HepG2 (cell line): ENCODE results near the gene TRAPPC4. TPM values are rescaled to one million over a fixed set of nuclear protein-coding genes. Genes with fewer than 3 reads are reported as not detected.

Experiments
- ASH2L ChIP-seq: fragments of 300-600, 200-600 bp; sonication (generic); IDR thresholded peaks from 2 replicates; pipeline ENCODE4 v1.7.0; 2017; ENCODE audit warnings: low read depth, mild to moderate bottlenecking, moderate library complexity, mixed read lengths, low read length; ENCODE audit not compliant: insufficient read length
- CHD4 ChIP-seq: fragments of 200-600 bp; sonication (generic); IDR thresholded peaks from 2 replicates; pipeline ENCODE4 v1.7.0; 2017; ENCODE audit warnings: mild to moderate bottlenecking, low read length, borderline replicate concordance
- ERF ChIP-seq: IDR thresholded peaks from 2 replicates; pipeline ENCODE4 v1.6.1; 2018; ENCODE audit warnings: missing biosample characterization, missing genetic modification reagents
- HNF4G ChIP-seq, 2 experiments: sonication (generic) in 1 of 2; formaldehyde crosslinking in 1 of 2; IDR thresholded peaks; 2 replicates each; pipeline versions ENCODE4 v1.4.0 to v1.6.1; 2011 to 2020; ENCODE audit warnings: borderline replicate concordance in 2 of 2, low read depth in 2 of 2, mild to moderate bottlenecking in 2 of 2, low read length in 1 of 2, missing genetic modification reagents in 1 of 2, moderate library complexity in 1 of 2
- HOXA5 ChIP-seq: sonication (generic); formaldehyde crosslinking; IDR thresholded peaks from 2 replicates; pipeline ENCODE4 v1.4.0; 2020; ENCODE audit warnings: missing genetic modification reagents
- MAZ ChIP-seq, 2 experiments: sonication (generic) in 1 of 2; formaldehyde crosslinking in 1 of 2; IDR thresholded peaks; 2 replicates each; pipeline versions ENCODE4 v1.5.0 to v1.6.1; 2012 to 2020; ENCODE audit warnings: low read depth in 2 of 2, mild to moderate bottlenecking in 2 of 2, borderline replicate concordance in 1 of 2, improper control_type of control experiment in 1 of 2, low read length in 1 of 2, missing genetic modification reagents in 1 of 2, moderate library complexity in 1 of 2
- NCOA1 ChIP-seq: sonication (generic); formaldehyde crosslinking; IDR thresholded peaks from 2 replicates; pipeline ENCODE4 v1.9.0; 2021; ENCODE audit warnings: missing genetic modification reagents
- NCOR1 ChIP-seq: fragments of 200-600 bp; sonication (generic); IDR thresholded peaks from 2 replicates; pipeline ENCODE4 v1.7.0; 2017; ENCODE audit warnings: antibody characterized with exemption, low read length, borderline replicate concordance
- NRL ChIP-seq: sonication (generic); formaldehyde crosslinking; IDR thresholded peaks from 2 replicates; pipeline ENCODE4 v1.5.0; 2020; ENCODE audit warnings: missing genetic modification reagents, mild to moderate bottlenecking, moderate library complexity, borderline replicate concordance
- SMYD3 ChIP-seq: sonication (generic); formaldehyde crosslinking; IDR thresholded peaks from 2 replicates; pipeline ENCODE4 v1.8.1; 2023; ENCODE audit warnings: mild to moderate bottlenecking, missing genetic modification reagents
- TP53 ChIP-seq: sonication (generic); formaldehyde crosslinking; conservative IDR thresholded peaks from 2 replicates; pipeline ENCODE4 v1.4.0; 2020; ENCODE audit warnings: missing genetic modification reagents
- ZFP36L1 ChIP-seq: sonication (generic); formaldehyde crosslinking; IDR thresholded peaks from 2 replicates; pipeline ENCODE4 v1.8.0; 2022; ENCODE audit warnings: mild to moderate bottlenecking, missing genetic modification reagents, moderate library complexity
- ZNF329 ChIP-seq: sonication (generic); formaldehyde crosslinking; IDR thresholded peaks from 2 replicates; pipeline ENCODE4 v1.9.0; 2021; ENCODE audit warnings: low read depth, mild to moderate bottlenecking, missing genetic modification reagents
- ZNF780A ChIP-seq: sonication (generic); formaldehyde crosslinking; IDR thresholded peaks from 2 replicates; pipeline ENCODE4 v1.8.0; 2022; ENCODE audit warnings: mild to moderate bottlenecking, missing genetic modification reagents, moderate library complexity
- polyA plus RNA-seq, 8 experiments: library from polyadenylated mRNA; depleted of rRNA in 3 of 8; stranded (reverse) in 7 of 8; unstranded in 1 of 8; fragments of >200 nt; fragmentation: Illumina TruSeq in 4 of 8; extraction: Trizol in 4 of 8; gene quantifications; 2 replicates each; pipeline versions ENCODE4 v1.2.1 to v1.2.3, GENCODE V29; 2011 to 2016; ENCODE audit warnings: low read depth in 4 of 8, missing spikeins in 1 of 8, mixed read lengths in 1 of 8; ENCODE audit not compliant: insufficient read depth in 1 of 8
- total RNA-seq, 5 experiments: library from RNA; depleted of rRNA; stranded (reverse); fragments of >200 nt; fragmentation: Illumina TruSeq; extraction: Trizol; gene quantifications; 2 replicates each; pipeline ENCODE4 v1.2.3, GENCODE V29; 2016; ENCODE audit warnings: low read depth in 1 of 5
- TF ChIP-seq, protein P1 (sequence below): sonication (generic); formaldehyde crosslinking; IDR thresholded peaks from 2 replicates; pipeline ENCODE4 v1.5.0; 2020; ENCODE audit warnings: mild to moderate bottlenecking, missing genetic modification reagents, moderate library complexity
- TF ChIP-seq, protein P2 (sequence below): sonication (generic); formaldehyde crosslinking; IDR thresholded peaks from 2 replicates; pipeline ENCODE4 v1.5.1; 2020; ENCODE audit warnings: missing genetic modification reagents, mild to moderate bottlenecking, borderline replicate concordance
- TF ChIP-seq, protein P3 (sequence below): IDR thresholded peaks from 2 replicates; pipeline ENCODE4 v1.6.1; 2016; ENCODE audit warnings: low read depth
- TF ChIP-seq, protein P4 (sequence below): IDR thresholded peaks from 2 replicates; pipeline ENCODE4 v1.6.1; 2016; ENCODE audit warnings: missing compliant biosample characterization, missing genetic modification reagents, borderline replicate concordance

TRAPPC4 gene
- total and polyA plus RNA-seq, 2 of the 13 experiments (the other 11 are each of a cell fraction or from before 2014, with no cell fraction given) = 97.4 to 140 TPM

DNA sequence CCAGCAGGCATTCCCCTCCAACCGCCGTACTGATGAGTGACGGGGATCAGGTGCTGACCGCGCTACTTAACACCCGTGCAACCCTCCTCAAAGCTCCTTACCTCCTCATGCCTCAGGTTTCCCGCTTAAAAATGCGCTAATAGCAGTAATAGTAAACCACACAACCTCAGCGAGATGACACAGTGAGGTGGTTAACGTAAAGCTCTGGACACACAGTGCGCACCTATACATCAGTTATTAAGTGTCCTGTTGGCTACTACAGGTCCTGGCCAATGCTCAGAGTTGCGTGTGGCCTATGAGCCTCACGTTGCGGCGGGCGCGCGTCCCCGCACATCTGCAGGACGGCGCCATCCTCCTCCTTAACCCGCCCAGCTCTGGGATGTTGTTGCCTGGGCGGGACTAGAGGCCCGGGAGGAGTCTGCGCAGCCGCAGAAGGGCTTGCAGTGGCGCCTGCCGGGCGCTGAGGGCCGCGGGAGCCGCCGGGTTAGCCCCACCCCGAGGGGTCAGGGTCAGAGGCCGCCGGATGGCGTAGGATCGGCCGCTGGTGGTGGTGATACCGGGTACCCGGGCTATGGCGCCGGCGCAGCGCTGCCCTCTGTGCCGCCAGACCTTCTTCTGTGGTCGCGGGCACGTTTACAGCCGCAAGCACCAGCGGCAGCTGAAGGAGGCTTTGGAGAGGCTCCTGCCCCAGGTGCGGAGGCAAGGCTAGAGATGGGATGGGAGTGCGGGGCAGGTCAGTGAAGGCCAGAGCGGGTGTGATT is 20.8 kb upstream of the TRAPPC4 start, which contains the start of gene CENATAC (continued):
- TF ChIP-seq, protein P1, sequence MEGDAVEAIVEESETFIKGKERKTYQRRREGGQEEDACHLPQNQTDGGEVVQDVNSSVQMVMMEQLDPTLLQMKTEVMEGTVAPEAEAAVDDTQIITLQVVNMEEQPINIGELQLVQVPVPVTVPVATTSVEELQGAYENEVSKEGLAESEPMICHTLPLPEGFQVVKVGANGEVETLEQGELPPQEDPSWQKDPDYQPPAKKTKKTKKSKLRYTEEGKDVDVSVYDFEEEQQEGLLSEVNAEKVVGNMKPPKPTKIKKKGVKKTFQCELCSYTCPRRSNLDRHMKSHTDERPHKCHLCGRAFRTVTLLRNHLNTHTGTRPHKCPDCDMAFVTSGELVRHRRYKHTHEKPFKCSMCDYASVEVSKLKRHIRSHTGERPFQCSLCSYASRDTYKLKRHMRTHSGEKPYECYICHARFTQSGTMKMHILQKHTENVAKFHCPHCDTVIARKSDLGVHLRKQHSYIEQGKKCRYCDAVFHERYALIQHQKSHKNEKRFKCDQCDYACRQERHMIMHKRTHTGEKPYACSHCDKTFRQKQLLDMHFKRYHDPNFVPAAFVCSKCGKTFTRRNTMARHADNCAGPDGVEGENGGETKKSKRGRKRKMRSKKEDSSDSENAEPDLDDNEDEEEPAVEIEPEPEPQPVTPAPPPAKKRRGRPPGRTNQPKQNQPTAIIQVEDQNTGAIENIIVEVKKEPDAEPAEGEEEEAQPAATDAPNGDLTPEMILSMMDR = no peak
- TF ChIP-seq NRL (CRISPR knock-in tag) (peak; percentile 39; the same call in 1 of the 2 replicates), TP53 (CRISPR knock-in tag) (no peak), HOXA5 (CRISPR knock-in tag) (0 out of 2 replicates have a peak, but pooled peaks have one; percentile 18), SMYD3 (CRISPR knock-in tag) (no peak), ZNF780A (CRISPR knock-in tag) (peak; percentile 19; the same call in 1 of the 2 replicates), ERF (CRISPR knock-in tag) (peak; percentile 59), ZNF329 (0 out of 2 replicates have a peak, but pooled peaks have one; percentile 13), ASH2L (peak; percentile 66), NCOR1 (no peak), HNF4G (IDR thresholded peaks at IDR 0.05; ENCODE audit: borderline replicate concordance, low read depth, low read length) (0 out of 2 replicates have a peak, but pooled peaks have one; percentile 15), HNF4G (CRISPR knock-in tag; IDR thresholded peaks at IDR 0.05; ENCODE audit: borderline replicate concordance, low read depth) (peak; percentile 18; the same call in 1 of the 2 replicates), NCOA1 (CRISPR knock-in tag) (peak; percentile 74), ZFP36L1 (CRISPR knock-in tag) (peak; percentile 60), MAZ (IDR thresholded peaks at IDR 0.05; ENCODE audit: borderline replicate concordance, low read depth, low read length) (peak; percentile 44; the same call in 1 of the 2 replicates), MAZ (CRISPR knock-in tag; IDR thresholded peaks at IDR 0.05; ENCODE audit: low read depth) (peak; percentile 47; the same call in 1 of the 2 replicates), CHD4 (no peak)
- TF ChIP-seq, protein P2, sequence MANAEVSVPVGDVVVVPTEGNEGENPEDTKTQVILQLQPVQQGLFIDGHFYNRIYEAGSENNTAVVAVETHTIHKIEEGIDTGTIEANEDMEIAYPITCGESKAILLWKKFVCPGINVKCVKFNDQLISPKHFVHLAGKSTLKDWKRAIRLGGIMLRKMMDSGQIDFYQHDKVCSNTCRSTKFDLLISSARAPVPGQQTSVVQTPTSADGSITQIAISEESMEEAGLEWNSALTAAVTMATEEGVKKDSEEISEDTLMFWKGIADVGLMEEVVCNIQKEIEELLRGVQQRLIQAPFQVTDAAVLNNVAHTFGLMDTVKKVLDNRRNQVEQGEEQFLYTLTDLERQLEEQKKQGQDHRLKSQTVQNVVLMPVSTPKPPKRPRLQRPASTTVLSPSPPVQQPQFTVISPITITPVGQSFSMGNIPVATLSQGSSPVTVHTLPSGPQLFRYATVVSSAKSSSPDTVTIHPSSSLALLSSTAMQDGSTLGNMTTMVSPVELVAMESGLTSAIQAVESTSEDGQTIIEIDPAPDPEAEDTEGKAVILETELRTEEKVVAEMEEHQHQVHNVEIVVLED (CRISPR knock-in tag) = peak; percentile 81
- TF ChIP-seq, protein P3, sequence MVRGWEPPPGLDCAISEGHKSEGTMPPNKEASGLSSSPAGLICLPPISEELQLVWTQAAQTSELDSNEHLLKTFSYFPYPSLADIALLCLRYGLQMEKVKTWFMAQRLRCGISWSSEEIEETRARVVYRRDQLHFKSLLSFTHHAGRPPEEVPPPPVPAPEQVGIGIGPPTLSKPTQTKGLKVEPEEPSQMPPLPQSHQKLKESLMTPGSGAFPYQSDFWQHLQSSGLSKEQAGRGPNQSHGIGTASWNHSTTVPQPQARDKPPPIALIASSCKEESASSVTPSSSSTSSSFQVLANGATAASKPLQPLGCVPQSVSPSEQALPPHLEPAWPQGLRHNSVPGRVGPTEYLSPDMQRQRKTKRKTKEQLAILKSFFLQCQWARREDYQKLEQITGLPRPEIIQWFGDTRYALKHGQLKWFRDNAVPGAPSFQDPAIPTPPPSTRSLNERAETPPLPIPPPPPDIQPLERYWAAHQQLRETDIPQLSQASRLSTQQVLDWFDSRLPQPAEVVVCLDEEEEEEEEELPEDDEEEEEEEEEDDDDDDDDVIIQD = no peak
- TF ChIP-seq, protein P4, sequence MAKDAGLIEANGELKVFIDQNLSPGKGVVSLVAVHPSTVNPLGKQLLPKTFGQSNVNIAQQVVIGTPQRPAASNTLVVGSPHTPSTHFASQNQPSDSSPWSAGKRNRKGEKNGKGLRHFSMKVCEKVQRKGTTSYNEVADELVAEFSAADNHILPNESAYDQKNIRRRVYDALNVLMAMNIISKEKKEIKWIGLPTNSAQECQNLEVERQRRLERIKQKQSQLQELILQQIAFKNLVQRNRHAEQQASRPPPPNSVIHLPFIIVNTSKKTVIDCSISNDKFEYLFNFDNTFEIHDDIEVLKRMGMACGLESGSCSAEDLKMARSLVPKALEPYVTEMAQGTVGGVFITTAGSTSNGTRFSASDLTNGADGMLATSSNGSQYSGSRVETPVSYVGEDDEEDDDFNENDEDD (CRISPR knock-in tag) = peak; percentile 74; the same call in 1 of the 2 replicates
